ENCODE results near the gene SRCIN1.
A peak's percentile ranks its signal among the peaks of the same experiment; 100 is the strongest.
"Not testable (repeated sequence)": the region's sequence is repeated elsewhere in the genome, so short reads cannot be mapped to it uniquely, and the experiment has no call there.

SRCIN1 gene

GRCh38 chr17:38542286-38542685, 63.5 kb downstream of the SRCIN1 start:
- no peak for DNase-seq

GRCh38 chr17:38541281-38541680, 64.5 kb downstream of the SRCIN1 start:
- DNase-seq = no peak

- DNase-seq = no peak
Observed at GRCh38 chr17:38540514-38541045, 65.2 kb downstream of the SRCIN1 start.

DNA sequence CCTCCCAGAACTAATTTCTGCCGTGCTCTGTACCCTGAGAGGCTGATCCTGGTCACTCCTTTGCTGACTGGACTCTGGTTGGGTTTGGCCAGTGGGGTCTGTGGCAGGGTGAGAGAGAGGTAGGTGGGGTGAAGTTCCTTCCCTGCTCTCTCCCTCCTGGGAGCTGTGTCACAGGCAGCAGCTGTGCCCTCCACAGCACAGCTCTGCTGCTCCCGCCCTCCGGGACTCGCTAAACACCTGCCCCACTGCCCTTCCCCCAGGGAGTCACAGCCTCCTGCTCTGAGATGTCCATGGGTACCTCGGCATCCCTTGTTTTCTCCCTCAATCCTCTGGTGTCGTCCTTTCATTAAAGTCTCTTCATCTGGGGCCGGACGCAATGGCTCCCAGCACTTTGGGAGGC, 66.4 kb downstream of the SRCIN1 start:
- no peak for DNase-seq

DNA sequence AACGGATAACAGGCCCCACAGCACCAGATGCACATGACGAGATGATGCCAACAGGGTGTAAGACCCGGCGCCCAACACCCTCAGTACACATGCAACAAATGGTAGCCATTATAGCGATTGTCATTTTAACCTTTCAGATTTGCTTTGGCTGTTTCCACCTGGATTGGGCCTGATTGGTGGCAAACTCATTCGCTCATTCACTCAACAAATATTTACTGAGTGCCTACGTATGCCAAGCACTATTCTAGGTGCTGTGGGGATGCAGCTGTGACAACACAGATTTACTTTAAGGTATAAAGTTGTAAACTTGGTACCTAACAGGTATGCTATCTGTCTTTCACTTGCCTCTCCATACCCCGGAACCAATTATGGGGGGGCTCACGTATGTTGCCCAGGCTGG, 66.8 kb downstream of the SRCIN1 start:
- DNase-seq = no peak

- no peak for DNase-seq
Observed at GRCh38 chr17:38536661-38537060, 69.1 kb downstream of the SRCIN1 start.

DNA sequence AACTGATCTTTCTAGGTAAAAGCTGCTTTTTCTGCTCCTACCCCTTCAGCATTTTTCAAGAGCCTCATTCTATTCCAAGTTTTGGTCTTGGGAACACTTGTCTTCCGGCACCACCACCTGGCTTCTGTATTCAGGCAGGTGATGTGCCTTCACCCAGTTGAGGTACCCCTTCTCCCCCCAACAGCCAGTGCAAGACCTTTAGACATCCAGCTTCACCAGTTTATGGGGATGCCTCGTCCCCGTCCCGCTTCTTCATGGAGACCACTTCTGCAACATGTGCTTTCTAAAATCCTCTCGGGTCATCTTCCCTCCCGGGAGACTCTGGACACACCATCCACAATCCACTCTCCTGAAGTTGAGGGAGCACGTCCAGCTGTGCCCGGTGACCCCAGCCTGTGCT, 69.9 kb downstream of the SRCIN1 start:
- DNase-seq = no peak

- DNase-seq = no peak
Observed at GRCh38 chr17:38534498-38534885, 71.3 kb downstream of the SRCIN1 start.

GRCh38 chr17:38533866-38534497, 71.8 kb downstream of the SRCIN1 start:
- DNase-seq = no peak

DNA sequence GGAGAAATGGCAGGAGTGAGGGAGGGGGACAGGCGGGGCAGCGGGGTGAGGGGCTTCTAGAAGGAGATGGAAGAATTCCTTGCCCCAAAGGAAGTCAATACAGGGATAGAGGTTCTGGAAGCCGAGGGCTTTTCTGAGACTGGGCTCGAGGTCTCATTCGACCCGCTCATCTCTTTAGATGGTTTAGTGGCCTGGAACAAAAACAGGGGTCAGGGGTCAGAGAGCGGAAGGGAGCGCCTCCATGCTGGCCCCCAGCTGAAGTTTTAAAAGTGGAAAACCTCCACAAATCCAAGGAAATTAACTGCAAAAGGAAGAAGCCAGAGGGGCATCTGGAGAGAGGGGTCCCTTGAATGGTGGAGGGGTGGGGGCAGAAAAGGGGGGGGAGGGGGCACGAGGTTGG, 72.5 kb downstream of the SRCIN1 start:
- DNase-seq = no peak

DNA sequence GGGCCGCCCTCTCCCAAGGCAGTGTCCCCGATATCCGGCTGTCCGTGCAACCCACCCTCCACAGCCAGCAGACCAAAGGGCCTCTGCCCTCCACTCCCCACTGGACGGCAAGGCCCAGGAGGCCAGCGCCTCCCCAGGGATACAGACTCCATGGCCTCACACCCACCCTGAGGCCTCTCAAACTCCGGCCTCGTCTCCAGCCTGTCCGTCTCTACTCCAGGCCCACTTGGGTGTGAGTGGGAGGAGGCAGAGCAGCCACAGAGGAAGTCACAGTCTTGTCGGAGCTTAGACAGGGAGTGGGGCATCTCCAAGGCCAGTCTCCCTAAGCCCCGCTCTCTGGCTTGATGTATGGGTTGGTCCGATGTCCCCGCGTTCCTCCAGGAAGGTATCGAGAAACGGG, 73.3 kb downstream of the SRCIN1 start:
- DNase-seq = no peak

DNA sequence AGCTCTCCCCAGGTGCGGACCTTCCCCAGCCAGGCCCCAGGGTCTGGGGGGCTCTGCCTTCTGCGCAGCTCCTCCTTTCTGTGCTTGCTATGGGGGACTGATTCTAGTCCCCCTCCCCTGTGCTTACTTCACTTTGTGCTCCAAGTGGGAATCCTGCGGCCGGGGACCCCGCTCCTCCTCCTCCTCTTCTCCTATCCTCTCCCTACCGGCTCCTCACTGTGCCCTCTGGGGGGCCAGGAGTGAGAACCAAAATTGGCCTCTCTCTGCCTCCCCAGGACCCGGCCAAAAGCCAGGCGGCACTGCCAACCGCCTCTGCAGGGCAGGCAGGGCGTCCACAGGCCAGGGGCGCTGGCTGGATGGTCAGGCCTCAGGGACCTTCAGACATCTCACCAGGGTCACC, 74.0 kb downstream of the SRCIN1 start:
- not testable (repeated sequence) for DNase-seq

GRCh38 chr17:38530856-38531255, 74.9 kb downstream of the SRCIN1 start:
- DNase-seq = not testable (repeated sequence)

DNA sequence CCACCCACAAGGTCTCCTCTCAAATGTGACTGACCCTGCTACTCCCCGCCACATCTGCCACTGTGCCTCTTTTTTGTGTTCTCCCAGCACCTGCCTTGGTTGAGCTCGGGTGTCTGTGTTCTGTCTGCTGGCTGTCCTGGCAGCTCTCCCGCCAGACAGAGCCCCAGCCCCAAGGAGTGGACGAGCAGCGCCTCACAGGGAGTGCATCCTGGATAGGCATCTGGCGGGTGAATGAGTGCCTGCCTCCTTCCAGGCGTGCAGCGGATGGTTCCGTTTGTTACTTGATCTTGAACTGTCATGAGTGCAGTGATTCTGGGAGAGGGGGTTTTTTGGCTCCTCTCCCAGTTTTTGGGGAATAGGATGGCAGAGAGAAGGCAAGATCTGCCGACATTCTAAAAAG, 77.6 kb downstream of the SRCIN1 start:
- DNase-seq = not testable (repeated sequence)

DNA sequence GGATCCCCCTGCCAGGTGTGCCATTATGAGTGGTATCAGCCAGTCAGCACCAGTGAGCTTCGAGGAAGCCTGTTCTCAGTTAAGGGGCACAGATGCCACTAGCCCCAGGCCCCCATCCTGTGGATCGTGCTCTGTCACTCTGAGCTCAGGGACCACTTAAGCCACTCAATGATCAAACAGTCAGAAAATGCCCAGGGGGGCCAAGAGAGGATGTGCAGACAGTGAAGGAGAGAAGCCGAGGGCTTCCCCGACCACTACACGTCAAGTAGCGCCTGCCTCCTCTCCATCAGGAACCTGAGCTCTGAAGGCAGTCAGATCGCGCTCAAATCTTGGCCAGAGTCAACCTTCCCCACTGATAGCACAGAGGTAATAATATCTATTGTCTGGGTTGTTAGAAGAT, 79.2 kb downstream of the SRCIN1 start:
- not testable (repeated sequence) for DNase-seq

GRCh38 chr17:38512473-38513058, 93.2 kb downstream of the SRCIN1 start:
- DNase-seq = no peak

- no peak for DNase-seq
Observed at GRCh38 chr17:38511150-38512108, 94.3 kb downstream of the SRCIN1 start.

- no peak for DNase-seq
Observed at GRCh38 chr17:38510421-38511149, 95.2 kb downstream of the SRCIN1 start.

DNA sequence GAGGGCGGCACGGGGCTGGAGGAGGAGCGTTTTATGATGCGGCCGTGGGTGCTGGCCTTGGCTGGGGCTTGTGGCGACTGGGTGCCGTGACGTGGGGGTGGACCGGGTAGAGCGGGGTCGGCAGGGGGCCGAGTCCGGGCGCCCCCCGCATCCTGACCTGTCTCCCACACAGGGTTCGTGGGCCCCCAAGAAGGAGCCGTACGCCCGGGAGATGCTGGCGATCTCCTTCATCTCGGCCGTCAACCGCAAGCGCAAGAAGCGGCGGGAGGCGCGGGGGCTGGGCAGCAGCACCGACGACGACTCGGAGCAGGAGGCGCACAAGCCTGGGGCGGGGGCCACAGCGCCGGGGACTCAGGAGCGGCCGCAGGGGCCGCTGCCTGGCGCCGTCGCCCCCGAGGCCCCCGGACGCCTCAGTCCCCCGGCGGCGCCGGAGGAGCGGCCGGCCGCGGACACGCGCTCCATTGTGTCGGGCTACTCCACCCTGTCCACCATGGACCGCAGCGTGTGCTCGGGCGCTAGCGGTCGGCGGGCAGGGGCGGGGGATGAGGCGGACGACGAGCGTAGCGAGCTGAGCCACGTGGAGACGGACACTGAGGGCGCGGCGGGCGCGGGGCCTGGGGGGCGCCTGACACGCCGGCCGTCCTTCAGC, 95.9 kb downstream of the SRCIN1 start:
- DNase-seq = no peak

DNA sequence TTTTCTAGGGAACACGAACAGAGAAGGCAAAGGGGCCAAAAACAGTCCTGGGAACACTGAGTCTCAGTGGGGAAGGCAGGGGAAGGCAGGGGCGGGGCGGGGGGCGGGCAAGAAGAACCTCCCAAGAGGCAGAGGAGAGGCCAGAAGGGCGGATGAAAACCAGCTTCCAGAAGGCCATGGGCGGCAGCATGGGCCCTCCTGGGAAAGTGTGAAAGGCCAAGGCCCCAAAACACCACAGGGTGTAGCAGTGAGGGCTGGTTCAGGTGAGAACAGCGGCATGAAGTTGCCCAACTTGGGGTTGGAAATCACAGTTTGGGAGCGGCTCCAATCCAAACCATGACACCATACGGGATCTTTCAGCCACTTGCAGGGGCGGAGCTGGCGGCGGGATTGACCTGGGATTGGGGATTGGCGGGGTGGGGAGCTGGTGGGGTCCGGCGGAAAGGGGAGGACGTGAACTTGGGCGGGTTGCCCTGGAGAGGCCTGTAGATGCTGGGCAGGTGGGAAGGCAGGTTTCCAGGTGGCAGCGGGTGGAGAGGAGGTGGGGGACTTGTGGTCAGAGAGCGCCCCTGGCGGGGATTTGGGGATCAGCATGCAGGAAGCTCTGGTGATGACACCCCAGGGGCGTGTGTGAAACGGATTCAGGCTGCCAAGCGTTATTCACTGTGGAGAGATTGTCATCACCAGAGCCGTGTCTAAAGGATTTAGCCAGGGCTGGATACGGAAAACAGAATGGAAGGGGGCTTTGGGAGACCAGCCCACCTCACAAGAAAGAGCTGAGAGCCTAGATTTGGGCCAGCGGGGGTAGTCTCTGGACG, 96.6 kb downstream of the SRCIN1 start:
- peak; percentile 73 for DNase-seq

- DNase-seq = no peak
Observed at GRCh38 chr17:38508570-38508950, 97.2 kb downstream of the SRCIN1 start.
